SK-MEL-5 (cell line): Measurements from ENCODE around the gene MOCS3. TPM values are rescaled to one million over a fixed set of nuclear protein-coding genes. Genes with fewer than 3 reads are reported as not detected.

Experiments
- total RNA-seq: library from RNA; depleted of rRNA; stranded (reverse); fragments of >200 nt; shearing (Covaris generic); gene quantifications from 2 replicates; pipeline ENCODE4 v1.2.3, GENCODE V29; 2014; rRNA removed

Gene MOCS3
- total RNA-seq, 1 experiment from 2014 or later: 13.9 TPM

Other genes starting within 250 kb of the MOCS3 start
- 4.8 and 5.9 TPM in 2 replicates for gene PARD6B, start 227.2 kb upstream of the MOCS3 start, total RNA-seq
- gene BCAS4, start 163.8 kb upstream of the MOCS3 start, total RNA-seq: 4.4 and 7.0 TPM in 2 replicates
- 26.9 and 28.8 TPM in 2 replicates for gene ADNP, start 27.4 kb upstream of the MOCS3 start, total RNA-seq
- 109 and 126 TPM in 2 replicates for gene DPM1, start 286 bp upstream of the MOCS3 start, total RNA-seq
- 22.3 and 22.9 TPM in 2 replicates for gene KCNG1, start 64.3 kb downstream of the MOCS3 start, total RNA-seq